ENCODE measurements around the gene SLC26A4.

SLC26A4 gene

GRCh38 chr7:107746006-107746405 is 85.4 kb downstream of the SLC26A4 start:
- Histone ChIP-seq H3K79me2 (peaks cover 42% of the 10 kb centered on the region), H3K27ac (no peak overlapping the region), H3K36me3 (ENCODE audit: control insufficient read depth, insufficient read depth, low read length) (no peaks in the 10 kb centered on the region), H3K4me3 (ENCODE audit: low read depth, low read length) (no peak overlapping the region), H3K27me3 (ENCODE audit: control insufficient read depth, insufficient read depth, low read length) (no peaks in the 10 kb centered on the region), H3K9ac (no peak overlapping the region), H2AFZ (no peak overlapping the region), H3K4me1 (peaks cover 15% of the 10 kb centered on the region), H3K9me3 (ENCODE audit: control insufficient read depth, low read length) (no peaks in the 10 kb centered on the region), H3K4me2 (ENCODE audit: low read length) (no peak overlapping the region)
- no peak for TF ChIP-seq CTCF (IDR thresholded peaks at IDR 0.05)

GRCh38 chr7:107751113-107751512 is 90.5 kb downstream of the SLC26A4 start:
- Histone ChIP-seq H3K36me3 (ENCODE audit: control insufficient read depth, insufficient read depth, low read length) (no peaks in the 10 kb centered on the region), H3K4me2 (ENCODE audit: low read length) (no peak overlapping the region), H3K9ac (no peak overlapping the region), H3K4me3 (ENCODE audit: low read depth, low read length) (no peak overlapping the region), H2AFZ (no peak overlapping the region), H3K4me1 (no peaks in the 10 kb centered on the region), H3K27ac (no peak overlapping the region), H3K27me3 (ENCODE audit: control insufficient read depth, insufficient read depth, low read length) (no peaks in the 10 kb centered on the region), H3K9me3 (ENCODE audit: control insufficient read depth, low read length) (no peaks in the 10 kb centered on the region), H3K79me2 (peaks cover 24% of the 10 kb centered on the region)
- no peak for TF ChIP-seq CTCF (IDR thresholded peaks at IDR 0.05)

- no peak overlapping the region for H3K4me2 ChIP-seq (ENCODE audit: low read length)
- H3K27me3 ChIP-seq (ENCODE audit: control insufficient read depth, insufficient read depth, low read length) = no peaks in the 10 kb centered on the region
- TF ChIP-seq CTCF (IDR thresholded peaks at IDR 0.05) = no peak
- H3K9ac ChIP-seq = no peak overlapping the region
- H3K36me3 ChIP-seq (ENCODE audit: control insufficient read depth, insufficient read depth, low read length) = no peaks in the 10 kb centered on the region
- H3K27ac ChIP-seq = no peak overlapping the region
- H2AFZ ChIP-seq = no peak overlapping the region
- H3K9me3 ChIP-seq (ENCODE audit: control insufficient read depth, low read length) = no peaks in the 10 kb centered on the region
- H3K4me1 ChIP-seq = no peaks in the 10 kb centered on the region
- H3K4me3 ChIP-seq (ENCODE audit: low read depth, low read length) = no peak overlapping the region
- H3K79me2 ChIP-seq = peaks cover 8% of the 10 kb centered on the region
These were observed 94.0 kb downstream of the SLC26A4 start for GRCh38 chr7:107754642-107755041.

GRCh38 chr7:107758667-107759066 is 98.0 kb downstream of the SLC26A4 start:
- Histone ChIP-seq H3K27ac (no peak overlapping the region), H3K4me1 (no peaks in the 10 kb centered on the region), H3K27me3 (ENCODE audit: control insufficient read depth, insufficient read depth, low read length) (no peaks in the 10 kb centered on the region), H3K4me3 (ENCODE audit: low read depth, low read length) (no peak overlapping the region), H2AFZ (no peak overlapping the region), H3K9me3 (ENCODE audit: control insufficient read depth, low read length) (no peaks in the 10 kb centered on the region), H3K36me3 (ENCODE audit: control insufficient read depth, insufficient read depth, low read length) (no peaks in the 10 kb centered on the region), H3K79me2 (no peaks in the 10 kb centered on the region), H3K4me2 (ENCODE audit: low read length) (no peak overlapping the region), H3K9ac (no peak overlapping the region)
- TF ChIP-seq CTCF (IDR thresholded peaks at IDR 0.05) = no peak

GRCh38 chr7:107767391-107767790 is 106.8 kb downstream of the SLC26A4 start:
- Histone ChIP-seq H3K9ac (no peak overlapping the region), H3K4me1 (no peaks in the 10 kb centered on the region), H3K27ac (no peak overlapping the region), H2AFZ (no peak overlapping the region), H3K27me3 (ENCODE audit: control insufficient read depth, insufficient read depth, low read length) (no peaks in the 10 kb centered on the region), H3K4me2 (ENCODE audit: low read length) (no peak overlapping the region), H3K79me2 (no peaks in the 10 kb centered on the region), H3K4me3 (ENCODE audit: low read depth, low read length) (no peak overlapping the region), H3K9me3 (ENCODE audit: control insufficient read depth, low read length) (no peaks in the 10 kb centered on the region), H3K36me3 (ENCODE audit: control insufficient read depth, insufficient read depth, low read length) (no peaks in the 10 kb centered on the region)
- no peak for TF ChIP-seq CTCF (IDR thresholded peaks at IDR 0.05)

All from parathyroid adenoma (tissue), 2 donors.